ES-I3 (cell line): ENCODE data around the gene PERCC1.

Source experiments
- H3K36me3 ChIP-seq: 2 replicates; pipeline ENCODE4 v1.6.1; 2013; ENCODE audit warnings: mild to moderate bottlenecking, low read length, control low read depth, moderate library complexity; ENCODE audit not compliant: insufficient read depth
- H3K4me1 ChIP-seq: 2 replicates; pipeline ENCODE4 v1.6.1; 2013; ENCODE audit warnings: mild to moderate bottlenecking, control low read depth, low read length; ENCODE audit not compliant: insufficient read depth
- H3K9ac ChIP-seq: 2 replicates; pipeline ENCODE4 v1.6.1; 2013; ENCODE audit warnings: low read depth, mild to moderate bottlenecking, low read length, moderate library complexity
- H3K9me3 ChIP-seq: 2 replicates; pipeline ENCODE4 v1.6.1; 2013; ENCODE audit warnings: mild to moderate bottlenecking, low read length, moderate library complexity; ENCODE audit not compliant: control insufficient read depth, insufficient read depth

The PERCC1 gene

GRCh38 chr16:1445518-1446203 is 14.8 kb downstream of the PERCC1 start:
- Histone ChIP-seq H3K36me3 (no peaks in the 10 kb centered on the region), H3K4me1 (no peaks in the 10 kb centered on the region), H3K9ac (no peak overlapping the region)

GRCh38 chr16:1446296-1447080 is 15.6 kb downstream of the PERCC1 start:
- Histone ChIP-seq H3K36me3 (no peaks in the 10 kb centered on the region), H3K9ac (no peak overlapping the region), H3K4me1 (no peaks in the 10 kb centered on the region), H3K9me3 (no peaks in the 10 kb centered on the region)

More at GRCh38 chr16:1445518-1446203, 14.8 kb downstream of the PERCC1 start:
- no peaks in the 10 kb centered on the region for H3K9me3 ChIP-seq

GRCh38 chr16:1447965-1448364 is 17.1 kb downstream of the PERCC1 start:
- no peaks in the 10 kb centered on the region for H3K9me3 ChIP-seq
- H3K4me1 ChIP-seq, result no peaks in the 10 kb centered on the region
- no peaks in the 10 kb centered on the region for H3K36me3 ChIP-seq
- no peak overlapping the region for H3K9ac ChIP-seq

GRCh38 chr16:1448536-1449116 is 17.7 kb downstream of the PERCC1 start:
- Histone ChIP-seq H3K36me3 (no peaks in the 10 kb centered on the region), H3K9ac (no peak overlapping the region)

GRCh38 chr16:1449201-1449788 is 18.4 kb downstream of the PERCC1 start:
- H3K9me3 ChIP-seq, result no peaks in the 10 kb centered on the region
- no peak overlapping the region for H3K9ac ChIP-seq
- no peaks in the 10 kb centered on the region for H3K4me1 ChIP-seq
- H3K36me3 ChIP-seq, result no peaks in the 10 kb centered on the region

More at GRCh38 chr16:1448536-1449116, 17.7 kb downstream of the PERCC1 start:
- Histone ChIP-seq H3K4me1 (no peaks in the 10 kb centered on the region), H3K9me3 (no peaks in the 10 kb centered on the region)

GRCh38 chr16:1450218-1450617 is 19.3 kb downstream of the PERCC1 start:
- H3K9ac ChIP-seq, result no peak overlapping the region
- H3K36me3 ChIP-seq, result no peaks in the 10 kb centered on the region
- H3K9me3 ChIP-seq, result no peaks in the 10 kb centered on the region
- no peaks in the 10 kb centered on the region for H3K4me1 ChIP-seq

- no peaks in the 10 kb centered on the region for H3K9me3 ChIP-seq
- no peaks in the 10 kb centered on the region; the same call in 1 of the 2 replicates for H3K36me3 ChIP-seq
- no peaks in the 10 kb centered on the region for H3K4me1 ChIP-seq
- no peak overlapping the region for H3K9ac ChIP-seq
These were observed 20.0 kb downstream of the PERCC1 start for GRCh38 chr16:1450841-1451240.

GRCh38 chr16:1451702-1452392 is 21.0 kb downstream of the PERCC1 start:
- Histone ChIP-seq H3K4me1 (no peaks in the 10 kb centered on the region), H3K36me3 (no peaks in the 10 kb centered on the region; the same call in 1 of the 2 replicates), H3K9ac (no peak overlapping the region), H3K9me3 (no peaks in the 10 kb centered on the region)

- no peak overlapping the region for H3K9ac ChIP-seq
- H3K4me1 ChIP-seq, result no peaks in the 10 kb centered on the region
- H3K36me3 ChIP-seq, result no peaks in the 10 kb centered on the region; the same call in 1 of the 2 replicates
- H3K9me3 ChIP-seq, result no peaks in the 10 kb centered on the region
These were observed 21.7 kb downstream of the PERCC1 start for GRCh38 chr16:1452530-1452929.

GRCh38 chr16:1453316-1453715 is 22.4 kb downstream of the PERCC1 start:
- Histone ChIP-seq H3K9ac (no peak overlapping the region), H3K36me3 (no peaks in the 10 kb centered on the region; the same call in 1 of the 2 replicates), H3K9me3 (no peaks in the 10 kb centered on the region), H3K4me1 (no peaks in the 10 kb centered on the region)

- no peaks in the 10 kb centered on the region for H3K9me3 ChIP-seq
- H3K9ac ChIP-seq, result no peak overlapping the region
- no peaks in the 10 kb centered on the region for H3K4me1 ChIP-seq
- no peaks in the 10 kb centered on the region; the same call in 1 of the 2 replicates for H3K36me3 ChIP-seq
These were observed 23.7 kb downstream of the PERCC1 start for GRCh38 chr16:1454561-1454960.

- Histone ChIP-seq H3K9me3 (no peaks in the 10 kb centered on the region), H3K36me3 (no peaks in the 10 kb centered on the region; the same call in 1 of the 2 replicates), H3K9ac (no peak overlapping the region), H3K4me1 (no peaks in the 10 kb centered on the region)
These were observed 24.6 kb downstream of the PERCC1 start for GRCh38 chr16:1455190-1456171.

- Histone ChIP-seq H3K9ac (no peak overlapping the region), H3K9me3 (no peaks in the 10 kb centered on the region), H3K36me3 (no peaks in the 10 kb centered on the region; the same call in 1 of the 2 replicates), H3K4me1 (no peaks in the 10 kb centered on the region)
These were observed 26.1 kb downstream of the PERCC1 start for GRCh38 chr16:1456951-1457350.
